HG02678 (cell line): ENCODE data around the gene PANX2.

Experiments
- ATAC-seq: cut with Tn5 transposase; IDR thresholded peaks from one replicate; pipeline ENCODE4 v1.9.1; 2021; ENCODE audit warnings: mild to moderate bottlenecking, moderate library complexity; ENCODE audit not compliant: unreplicated experiment

PANX2 gene

DNA sequence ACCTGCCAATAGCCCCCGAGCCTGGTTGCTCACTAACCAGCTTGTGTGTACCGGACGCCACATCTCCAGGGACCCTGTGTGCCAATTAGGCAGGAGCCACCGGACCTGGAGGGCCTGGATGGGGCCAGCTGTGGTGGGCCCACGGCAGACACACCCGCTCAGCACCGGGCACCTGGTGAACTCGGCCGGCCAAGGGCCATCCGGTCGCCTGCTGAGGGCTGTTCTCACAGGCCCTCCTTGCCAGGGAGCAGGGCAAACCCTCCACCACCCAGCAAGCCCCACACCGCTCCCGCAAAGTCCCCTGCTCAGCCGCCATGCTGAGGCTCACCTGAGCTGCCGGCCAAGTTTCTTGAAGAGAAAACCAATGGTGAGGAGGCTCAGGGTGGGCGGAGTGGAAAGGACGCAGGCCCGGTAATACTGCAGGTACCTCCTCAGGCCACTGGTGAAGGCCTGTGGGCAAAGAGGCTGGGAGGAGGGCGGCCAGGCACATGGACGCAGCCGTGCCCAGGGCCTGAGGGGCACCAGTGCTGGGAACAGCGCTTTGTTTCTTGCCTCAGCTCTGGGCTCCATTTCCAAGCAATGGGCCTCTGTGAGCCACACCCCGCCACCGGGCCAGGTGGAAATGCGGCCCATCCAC lies 57.2 kb downstream of the PANX2 start:
- no peak for ATAC-seq

DNA sequence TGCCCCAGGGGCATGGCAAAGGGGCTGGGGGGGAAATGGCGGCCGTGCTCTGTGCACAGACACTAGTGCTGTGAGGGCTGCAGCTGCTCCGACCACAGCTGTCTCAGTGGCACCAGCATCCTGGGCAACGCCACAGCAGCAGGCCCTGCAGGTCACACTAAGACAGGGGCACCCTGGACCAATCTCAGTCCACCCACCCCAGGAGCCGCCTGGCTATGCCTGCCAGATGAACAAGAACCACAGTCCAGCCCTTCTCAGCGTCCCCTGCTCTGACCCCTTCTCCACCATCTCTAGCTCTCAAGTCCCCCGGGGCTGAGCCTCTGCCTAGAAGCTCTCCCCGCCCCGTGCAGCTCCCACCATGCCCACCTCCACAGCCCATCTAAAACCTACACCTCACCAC lies 57.8 kb downstream of the PANX2 start:
- ATAC-seq, result no peak

DNA sequence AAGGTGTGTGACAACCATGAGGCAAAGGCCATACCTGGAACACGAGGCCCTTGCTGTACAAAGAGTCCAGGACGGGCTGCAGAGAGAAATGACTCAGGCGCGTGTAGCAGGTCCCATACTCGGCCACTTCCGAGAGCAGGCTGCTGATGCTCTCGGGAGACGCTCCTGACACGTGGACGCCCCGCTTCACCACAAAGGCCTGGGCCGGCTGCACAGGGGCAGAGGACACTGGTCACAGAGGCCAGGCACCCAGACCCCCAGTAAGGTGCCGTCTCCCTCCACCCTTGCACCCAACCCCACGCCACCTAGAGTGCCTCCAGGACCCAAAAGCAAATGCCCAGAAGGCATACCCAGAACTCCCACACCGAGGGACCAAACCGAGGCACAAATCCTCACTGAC lies 58.8 kb downstream of the PANX2 start:
- ATAC-seq, result no peak
